Testis (tissue), 2 donors: ENCODE data around the gene USP48.

Source experiments
- CTCF ChIP-seq, 3 experiments: fragments of 450-650 bp in 2 of 3; fragments of 200-600 bp in 1 of 3; sonication (generic) in 1 of 3; IDR thresholded peaks; one replicate each; pipeline ENCODE4 v1.5.1; 2016 to 2019; ENCODE audit warnings: antibody characterized with exemption in 3 of 3, mild to moderate bottlenecking in 2 of 3, moderate library complexity in 1 of 3
- POLR2A ChIP-seq: fragments of 450-650 bp; IDR thresholded peaks from one replicate; pipeline ENCODE4 v1.6.1; 2017; ENCODE audit warnings: antibody characterized with exemption, mild to moderate bottlenecking, moderate library complexity

GRCh38 chr1:21759818-21760217 lies 23.1 kb downstream of the USP48 start:
- TF ChIP-seq CTCF (IDR thresholded peaks at IDR 0.05) (no peak), POLR2A (no peak)
